ENCODE results near the gene HDGFL3. TPM values are rescaled to one million over a fixed set of nuclear protein-coding genes. Genes with fewer than 3 reads are reported as not detected.
"Not testable (repeated sequence)": the region's sequence is repeated elsewhere in the genome, so short reads cannot be mapped to it uniquely, and the experiment has no call there.

The HDGFL3 gene
- total RNA-seq, 1 experiment from 2014 or later = 34.1 TPM

GRCh38 chr15:83225449-83225848 is 17.8 kb upstream of the HDGFL3 start:
- ATAC-seq = no peak
- no peaks in the 10 kb centered on the region for H3K27me3 ChIP-seq (ENCODE audit: control insufficient read depth, insufficient read depth, low read length)
- CTCF ChIA-PET = no interaction called here
- in situ Hi-C loops (cut with HindIII; ENCODE audit: low pct_unique_long_range_greater_than_20kb, low sequenced_read_pairs) (no loop called here), intact Hi-C loops (cut with micrococcal nuclease; ENCODE audit: unreplicated experiment) (no loop called here)
- POLR2A ChIA-PET = no interaction called here
- H3K4me3 ChIP-seq (ENCODE audit: low read depth in 2 of 2, low read length in 2 of 2) = no peak overlapping the region
- no TSS peak for BruUV-seq (replicated peaks)
- TF ChIP-seq POLR2AphosphoS5 (IDR thresholded peaks at IDR 0.05; ENCODE audit: low read depth, low read length) = no peak
- TF ChIP-seq, protein P1, sequence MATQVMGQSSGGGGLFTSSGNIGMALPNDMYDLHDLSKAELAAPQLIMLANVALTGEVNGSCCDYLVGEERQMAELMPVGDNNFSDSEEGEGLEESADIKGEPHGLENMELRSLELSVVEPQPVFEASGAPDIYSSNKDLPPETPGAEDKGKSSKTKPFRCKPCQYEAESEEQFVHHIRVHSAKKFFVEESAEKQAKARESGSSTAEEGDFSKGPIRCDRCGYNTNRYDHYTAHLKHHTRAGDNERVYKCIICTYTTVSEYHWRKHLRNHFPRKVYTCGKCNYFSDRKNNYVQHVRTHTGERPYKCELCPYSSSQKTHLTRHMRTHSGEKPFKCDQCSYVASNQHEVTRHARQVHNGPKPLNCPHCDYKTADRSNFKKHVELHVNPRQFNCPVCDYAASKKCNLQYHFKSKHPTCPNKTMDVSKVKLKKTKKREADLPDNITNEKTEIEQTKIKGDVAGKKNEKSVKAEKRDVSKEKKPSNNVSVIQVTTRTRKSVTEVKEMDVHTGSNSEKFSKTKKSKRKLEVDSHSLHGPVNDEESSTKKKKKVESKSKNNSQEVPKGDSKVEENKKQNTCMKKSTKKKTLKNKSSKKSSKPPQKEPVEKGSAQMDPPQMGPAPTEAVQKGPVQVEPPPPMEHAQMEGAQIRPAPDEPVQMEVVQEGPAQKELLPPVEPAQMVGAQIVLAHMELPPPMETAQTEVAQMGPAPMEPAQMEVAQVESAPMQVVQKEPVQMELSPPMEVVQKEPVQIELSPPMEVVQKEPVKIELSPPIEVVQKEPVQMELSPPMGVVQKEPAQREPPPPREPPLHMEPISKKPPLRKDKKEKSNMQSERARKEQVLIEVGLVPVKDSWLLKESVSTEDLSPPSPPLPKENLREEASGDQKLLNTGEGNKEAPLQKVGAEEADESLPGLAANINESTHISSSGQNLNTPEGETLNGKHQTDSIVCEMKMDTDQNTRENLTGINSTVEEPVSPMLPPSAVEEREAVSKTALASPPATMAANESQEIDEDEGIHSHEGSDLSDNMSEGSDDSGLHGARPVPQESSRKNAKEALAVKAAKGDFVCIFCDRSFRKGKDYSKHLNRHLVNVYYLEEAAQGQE (IDR thresholded peaks at IDR 0.05; ENCODE audit: insufficient read depth in 1 of 2, low read depth in 2 of 2, low read length in 1 of 2) = no peak
- TF ChIP-seq CTCF (IDR thresholded peaks at IDR 0.05) = no peak
- TF ChIP-seq TCF7L2 (IDR thresholded peaks at IDR 0.05; ENCODE audit: low read depth, low read length) = no peak
- no peak for TF ChIP-seq SIN3A (IDR thresholded peaks at IDR 0.05; ENCODE audit: borderline replicate concordance, insufficient read depth, low read depth, low read length)
- no peaks in the 10 kb centered on the region for H3K36me3 ChIP-seq (ENCODE audit: control insufficient read depth, insufficient read depth, low read length)
- no peak for DNase-seq (ENCODE audit: low read depth, low spot score)
- H3K27ac ChIP-seq (ENCODE audit: low read length) = no peak overlapping the region
- H3K4me1 ChIP-seq (ENCODE audit: control insufficient read depth, insufficient read depth, low read length) = no peaks in the 10 kb centered on the region
- H3K9me3 ChIP-seq (ENCODE audit: control insufficient read depth, insufficient read depth, low read depth, low read length) = no peaks in the 10 kb centered on the region

GRCh38 chr15:83221781-83222180 is 14.2 kb upstream of the HDGFL3 start:
- H3K36me3 ChIP-seq (ENCODE audit: control insufficient read depth, insufficient read depth, low read length); H3K4me1 ChIP-seq (ENCODE audit: control insufficient read depth, insufficient read depth, low read length); intact Hi-C loops (cut with micrococcal nuclease; ENCODE audit: unreplicated experiment); H3K9me3 ChIP-seq (ENCODE audit: control insufficient read depth, insufficient read depth, low read depth, low read length); POLR2A ChIA-PET; H3K4me3 ChIP-seq (ENCODE audit: low read depth in 2 of 2, low read length in 2 of 2); H3K27ac ChIP-seq (ENCODE audit: low read length); CTCF ChIA-PET; BruUV-seq (replicated peaks); ATAC-seq; DNase-seq (ENCODE audit: low read depth, low spot score); in situ Hi-C loops (cut with HindIII; ENCODE audit: low pct_unique_long_range_greater_than_20kb, low sequenced_read_pairs); H3K27me3 ChIP-seq (ENCODE audit: control insufficient read depth, insufficient read depth, low read length): not testable (repeated sequence)

GRCh38 chr15:83219026-83219425 is 11.4 kb upstream of the HDGFL3 start:
- H3K27me3 ChIP-seq (ENCODE audit: control insufficient read depth, insufficient read depth, low read length) = no peaks in the 10 kb centered on the region
- TF ChIP-seq CTCF (IDR thresholded peaks at IDR 0.05) (no peak), POLR2AphosphoS5 (IDR thresholded peaks at IDR 0.05; ENCODE audit: low read depth, low read length) (no peak), TCF7L2 (IDR thresholded peaks at IDR 0.05; ENCODE audit: low read depth, low read length) (no peak), SIN3A (IDR thresholded peaks at IDR 0.05; ENCODE audit: borderline replicate concordance, insufficient read depth, low read depth, low read length) (no peak)
- TF ChIP-seq, protein P1 (IDR thresholded peaks at IDR 0.05; ENCODE audit: insufficient read depth in 1 of 2, low read depth in 2 of 2, low read length in 1 of 2) = no peak
- BruUV-seq (replicated peaks) = no TSS peak
- intact Hi-C loops (cut with micrococcal nuclease; ENCODE audit: unreplicated experiment) = no loop called here
- DNase-seq (ENCODE audit: low read depth, low spot score) (no peak), ATAC-seq (no peak)
- no peak overlapping the region for H3K4me3 ChIP-seq (ENCODE audit: low read depth in 2 of 2, low read length in 2 of 2)
- H3K36me3 ChIP-seq (ENCODE audit: control insufficient read depth, insufficient read depth, low read length) = no peaks in the 10 kb centered on the region
- CTCF ChIA-PET = no interaction called here
- POLR2A ChIA-PET = no interaction called here
- no peak overlapping the region for H3K27ac ChIP-seq (ENCODE audit: low read length)
- no peaks in the 10 kb centered on the region for H3K4me1 ChIP-seq (ENCODE audit: control insufficient read depth, insufficient read depth, low read length)
- in situ Hi-C loops (cut with HindIII; ENCODE audit: low pct_unique_long_range_greater_than_20kb, low sequenced_read_pairs) = no loop called here
- H3K9me3 ChIP-seq (ENCODE audit: control insufficient read depth, insufficient read depth, low read depth, low read length) = no peaks in the 10 kb centered on the region

Measured in Panc1 (cell line).